GM19397 (cell line): Measurements from ENCODE around the gene SH3BGRL3.
"Not testable (repeated sequence)": the region's sequence is repeated elsewhere in the genome, so short reads cannot be mapped to it uniquely, and the experiment has no call there.

ENCODE experiments used
- ATAC-seq: cut with Tn5 transposase; IDR thresholded peaks from one replicate; pipeline ENCODE4 v1.9.1; 2021; ENCODE audit warnings: mild to moderate bottlenecking, moderate library complexity; ENCODE audit not compliant: unreplicated experiment

The SH3BGRL3 gene

GRCh38 chr1:26279456-26280332 is at the start of gene SH3BGRL3:
Gene SH3BGRL3 (plus strand): TSS chr1:26280086. CDS start chr1:26280156, 70 bp downstream.
- ATAC-seq, result peak; percentile 71

- ATAC-seq, result not testable (repeated sequence)
These were observed 49.2 kb upstream of the SH3BGRL3 start for GRCh38 chr1:26230682-26231081.

GRCh38 chr1:26233903-26234643 is 45.8 kb upstream of the SH3BGRL3 start, which contains the start of gene CEP85:
Gene CEP85 (plus strand): TSS chr1:26234200. CDS start chr1:26239784, 5,584 bp downstream.
- peak; percentile 92 for ATAC-seq

GRCh38 chr1:26234644-26235370 is 45.1 kb upstream of the SH3BGRL3 start:
- ATAC-seq, result no peak

- no peak for ATAC-seq
These were observed 42.5 kb upstream of the SH3BGRL3 start for GRCh38 chr1:26237230-26237966.

- no peak for ATAC-seq
These were observed 40.0 kb upstream of the SH3BGRL3 start for GRCh38 chr1:26239936-26240335.

- ATAC-seq, result no peak
These were observed 27.2 kb upstream of the SH3BGRL3 start for GRCh38 chr1:26252718-26253117.

GRCh38 chr1:26254404-26254803 is 25.5 kb upstream of the SH3BGRL3 start:
- no peak for ATAC-seq

- ATAC-seq, result no peak
These were observed 22.7 kb upstream of the SH3BGRL3 start for GRCh38 chr1:26257222-26257621.

- no peak for ATAC-seq
These were observed 20.9 kb upstream of the SH3BGRL3 start for GRCh38 chr1:26259005-26259404.

GRCh38 chr1:26259578-26259977 is 20.3 kb upstream of the SH3BGRL3 start:
- no peak for ATAC-seq

GRCh38 chr1:26263212-26263611 is 16.7 kb upstream of the SH3BGRL3 start:
- ATAC-seq, result no peak

GRCh38 chr1:26265405-26265804 is 14.5 kb upstream of the SH3BGRL3 start:
- no peak for ATAC-seq

GRCh38 chr1:26268290-26269197 is 11.3 kb upstream of the SH3BGRL3 start:
- ATAC-seq, result no peak

- no peak for ATAC-seq
These were observed 10.7 kb upstream of the SH3BGRL3 start for GRCh38 chr1:26269198-26269550.

- ATAC-seq, result no peak
These were observed 5.0 kb upstream of the SH3BGRL3 start for GRCh38 chr1:26274801-26275425.

- no peak for ATAC-seq
These were observed 4.1 kb upstream of the SH3BGRL3 start for GRCh38 chr1:26275580-26276431.

- no peak for ATAC-seq
These were observed 3.5 kb upstream of the SH3BGRL3 start for GRCh38 chr1:26276432-26276838.
